GM18870 (cell line): ENCODE data around the gene DPEP1.
"Not testable (repeated sequence)": the region's sequence is repeated elsewhere in the genome, so short reads cannot be mapped to it uniquely, and the experiment has no call there.

Experiments
- ATAC-seq: cut with Tn5 transposase; IDR thresholded peaks from one replicate; pipeline ENCODE4 v1.9.1; 2021; ENCODE audit warnings: moderate library complexity; ENCODE audit not compliant: unreplicated experiment

The DPEP1 gene

DNA sequence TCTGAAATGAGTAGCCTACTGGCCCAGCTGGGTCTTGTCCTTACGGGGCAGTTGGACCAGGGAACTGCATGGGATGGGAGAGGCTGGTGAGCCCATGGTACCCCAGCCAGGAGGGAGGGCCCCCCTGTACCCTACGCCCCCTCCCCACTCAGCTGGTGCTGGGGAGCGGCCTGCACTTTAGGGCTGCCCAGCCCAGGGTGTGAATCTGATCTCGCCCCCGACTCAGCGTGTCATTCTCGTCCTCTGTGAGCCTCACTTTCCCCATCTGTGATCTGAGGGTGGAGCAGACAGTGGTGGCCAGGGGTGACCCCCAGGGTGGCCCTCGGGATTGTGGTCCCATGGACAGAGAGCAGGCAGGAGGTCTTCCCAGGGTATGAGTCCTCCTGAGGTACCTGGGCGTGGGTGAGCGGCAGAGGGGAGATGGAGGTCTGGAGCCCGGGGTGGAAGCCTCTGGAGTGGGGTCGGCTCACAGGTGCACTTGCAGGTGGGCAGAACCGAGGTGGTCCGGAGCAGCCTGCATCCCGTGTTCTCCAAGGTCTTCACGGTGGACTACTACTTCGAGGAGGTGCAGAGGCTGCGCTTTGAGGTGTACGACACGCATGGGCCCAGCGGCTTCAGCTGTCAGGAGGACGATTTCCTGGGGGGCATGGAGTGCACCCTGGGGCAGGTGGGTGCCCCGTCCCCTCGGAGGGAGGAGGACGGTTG is 36.2 kb upstream of the DPEP1 start:
- ATAC-seq: no peak

DNA sequence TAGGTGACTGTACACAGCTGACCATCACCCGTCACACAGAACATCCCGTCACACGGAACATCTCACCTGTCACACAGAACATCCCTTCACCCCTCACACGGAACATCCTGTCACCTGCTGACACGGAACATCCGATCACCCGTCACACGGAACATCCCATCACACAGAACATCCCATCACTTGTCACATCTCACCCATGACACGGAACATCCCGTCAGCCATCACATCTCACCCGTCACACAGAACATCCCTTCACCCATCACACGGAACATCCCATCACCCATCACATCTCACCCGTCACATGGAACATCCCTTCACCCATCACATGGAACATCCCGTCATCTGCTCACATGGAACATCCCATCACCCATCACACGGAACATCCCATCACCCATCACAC is 34.1 kb upstream of the DPEP1 start:
- no peak for ATAC-seq

- ATAC-seq: no peak
Observed at GRCh38 chr16:89581045-89581695, 32.3 kb upstream of the DPEP1 start.

GRCh38 chr16:89581861-89582563 is 31.4 kb upstream of the DPEP1 start:
- no peak for ATAC-seq

GRCh38 chr16:89582614-89583196 is 30.7 kb upstream of the DPEP1 start:
- ATAC-seq: no peak

DNA sequence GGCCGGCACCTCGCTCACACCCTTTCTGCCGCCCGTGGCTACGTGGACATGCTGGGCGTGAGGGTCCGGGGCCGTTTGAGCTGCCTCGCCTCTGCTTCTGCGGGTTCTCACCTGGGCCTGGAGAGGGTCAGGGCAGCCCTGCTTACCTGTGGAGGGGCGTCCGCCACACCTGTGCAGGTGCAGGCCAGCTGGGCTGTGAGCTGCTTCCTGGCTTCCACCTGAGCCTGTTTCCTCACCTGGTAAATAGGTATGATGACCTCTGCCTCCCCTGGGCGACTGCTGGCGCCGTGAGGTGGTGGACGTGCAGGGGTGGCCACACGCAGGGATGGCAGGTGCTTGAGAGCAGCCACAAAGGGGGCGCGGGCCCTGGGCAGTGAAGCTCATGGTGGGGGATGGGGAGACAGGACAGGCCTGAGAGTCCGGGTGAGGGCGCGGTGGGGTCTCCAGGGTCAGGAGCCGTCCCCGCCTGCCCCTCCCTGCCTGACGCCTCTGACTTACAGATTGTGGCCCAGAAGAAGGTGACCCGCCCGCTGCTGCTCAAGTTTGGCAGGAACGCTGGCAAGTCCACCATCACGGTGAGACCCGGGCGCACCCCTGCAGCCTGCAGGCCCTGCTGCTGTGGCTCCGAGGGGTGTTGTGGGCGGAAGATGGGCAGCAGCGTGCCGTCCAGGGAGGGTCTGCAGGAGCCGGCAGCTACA is 30.1 kb upstream of the DPEP1 start:
- no peak for ATAC-seq

DNA sequence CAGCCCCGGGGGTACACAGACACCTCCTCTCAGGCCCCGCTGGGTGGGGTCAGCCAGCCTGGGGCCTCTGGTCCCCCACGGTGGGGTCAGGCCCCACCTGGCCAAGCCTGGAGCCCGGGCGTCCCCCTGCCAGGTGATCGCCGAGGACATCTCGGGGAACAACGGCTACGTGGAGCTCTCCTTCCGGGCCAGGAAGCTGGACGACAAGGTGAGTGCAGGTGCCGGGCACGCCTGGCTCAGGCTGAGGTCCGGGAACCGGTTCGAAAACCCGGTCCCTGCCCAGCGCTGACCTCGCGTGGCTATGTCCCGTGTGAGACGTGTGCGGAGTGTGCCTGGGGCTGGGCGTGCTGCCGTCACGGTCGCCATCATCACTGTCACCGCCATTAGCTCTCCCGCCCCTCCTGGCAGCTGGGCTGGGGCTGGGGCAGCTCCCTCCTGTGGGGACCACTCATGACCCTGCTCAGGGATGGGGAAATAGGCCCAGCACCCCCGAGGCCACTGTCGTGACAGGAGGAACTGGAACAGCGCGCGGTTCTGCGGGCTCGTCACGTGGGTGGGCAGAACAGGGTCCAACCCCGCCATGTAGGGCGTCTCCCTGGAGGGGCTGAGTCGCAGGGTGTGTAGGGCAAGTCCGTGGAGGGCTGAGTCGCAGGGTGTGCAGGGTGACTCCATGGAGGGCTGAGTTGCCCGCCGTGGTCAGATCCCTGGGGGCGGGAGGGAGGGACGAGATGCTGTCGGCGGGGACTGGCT is 29.4 kb upstream of the DPEP1 start:
- ATAC-seq: no peak

DNA sequence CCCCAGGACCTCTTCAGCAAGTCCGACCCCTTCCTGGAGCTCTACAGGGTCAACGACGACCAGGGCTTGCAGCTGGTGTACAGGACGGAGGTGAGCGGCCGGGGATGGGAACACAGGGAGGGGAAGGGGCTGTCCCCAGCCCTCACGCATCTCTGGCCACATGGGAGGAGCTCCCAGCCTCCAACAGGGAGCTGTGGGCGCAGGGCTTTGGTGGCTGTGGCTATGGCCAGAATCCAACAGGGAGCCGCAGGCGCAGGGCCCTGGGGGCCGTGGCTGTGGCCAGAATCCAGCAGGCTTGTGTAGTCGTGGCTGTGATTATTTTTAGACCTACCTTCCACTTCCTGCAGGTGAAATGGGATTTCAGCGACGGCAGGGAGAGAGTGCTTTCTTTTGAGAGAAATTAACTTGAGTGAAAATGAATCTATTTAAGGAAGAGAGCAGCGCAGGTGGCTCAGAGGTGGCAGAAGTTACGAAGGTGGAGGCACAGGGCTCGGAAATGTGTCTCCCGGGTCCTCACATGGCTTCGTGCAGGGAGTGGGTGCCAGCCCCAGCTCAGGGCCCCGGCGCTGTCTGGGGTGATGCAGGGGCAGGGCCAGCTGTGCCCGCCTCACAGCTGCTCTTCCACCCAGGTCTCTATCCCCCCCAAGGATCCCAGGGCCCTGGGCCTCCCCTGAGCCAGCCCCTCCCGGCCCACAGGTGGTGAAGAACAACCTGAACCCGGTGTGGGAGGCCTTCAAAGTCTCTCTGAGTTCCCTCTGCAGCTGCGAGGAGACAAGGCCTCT is 28.5 kb upstream of the DPEP1 start:
- ATAC-seq: no peak

DNA sequence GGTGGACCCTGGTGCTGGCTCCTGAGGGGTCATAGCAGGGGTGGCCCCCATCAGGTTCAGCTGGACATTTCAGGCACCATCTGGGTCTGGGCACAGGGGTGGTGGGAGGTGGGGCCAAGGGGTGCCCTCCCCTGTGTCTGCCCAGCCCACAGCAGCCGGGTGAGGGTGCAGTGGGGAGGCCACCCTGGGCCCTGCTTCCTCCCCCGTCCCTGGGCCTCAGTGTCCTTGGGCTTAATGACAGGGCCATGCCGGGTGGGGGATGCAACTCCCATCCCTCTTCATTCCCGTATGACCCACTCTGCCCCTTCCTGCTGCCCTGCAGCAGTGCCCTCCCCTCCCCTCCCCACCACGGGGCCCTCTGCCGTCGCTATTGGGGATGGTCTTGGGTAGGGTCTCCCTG is 27.2 kb upstream of the DPEP1 start:
- ATAC-seq: no peak

GRCh38 chr16:89586853-89587252 is 26.6 kb upstream of the DPEP1 start:
- no peak for ATAC-seq

- ATAC-seq: not testable (repeated sequence)
Observed at GRCh38 chr16:89587676-89588075, 25.8 kb upstream of the DPEP1 start.

- ATAC-seq: no peak
Observed at GRCh38 chr16:89588413-89589109, 24.9 kb upstream of the DPEP1 start.

DNA sequence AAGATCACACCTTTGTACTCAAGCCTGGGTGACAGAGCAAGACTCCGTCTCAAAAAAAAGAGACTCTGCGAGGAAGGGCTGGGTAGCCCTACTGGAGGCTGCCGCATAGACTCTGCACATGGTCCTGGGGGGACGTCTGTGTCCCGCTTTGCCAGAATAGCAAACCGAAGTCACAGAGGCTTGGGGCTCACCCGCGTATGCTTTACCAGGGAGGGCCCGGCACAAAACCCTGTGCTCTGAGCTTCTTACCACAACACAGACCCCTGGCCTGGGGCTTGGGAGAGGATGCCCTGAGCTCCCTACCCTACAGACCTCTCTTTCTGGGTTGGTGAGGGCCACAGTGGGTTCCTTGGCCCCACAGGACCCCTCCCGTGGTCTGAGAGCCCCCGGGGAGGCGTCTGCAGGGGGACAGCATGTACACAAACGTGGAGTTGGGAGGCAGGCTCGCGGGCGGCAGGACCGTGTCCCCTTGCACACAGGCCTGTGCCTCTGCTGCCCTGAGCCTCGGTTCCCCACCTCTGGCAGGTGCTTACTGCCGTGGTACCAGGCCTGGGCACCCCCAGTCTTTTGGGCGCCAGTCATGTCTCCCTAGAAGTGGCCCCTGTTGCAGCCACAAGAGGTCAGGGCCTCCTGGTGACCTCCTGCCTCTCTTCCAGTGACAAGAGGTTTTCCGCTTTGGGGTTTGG is 24.1 kb upstream of the DPEP1 start:
- ATAC-seq: no peak

DNA sequence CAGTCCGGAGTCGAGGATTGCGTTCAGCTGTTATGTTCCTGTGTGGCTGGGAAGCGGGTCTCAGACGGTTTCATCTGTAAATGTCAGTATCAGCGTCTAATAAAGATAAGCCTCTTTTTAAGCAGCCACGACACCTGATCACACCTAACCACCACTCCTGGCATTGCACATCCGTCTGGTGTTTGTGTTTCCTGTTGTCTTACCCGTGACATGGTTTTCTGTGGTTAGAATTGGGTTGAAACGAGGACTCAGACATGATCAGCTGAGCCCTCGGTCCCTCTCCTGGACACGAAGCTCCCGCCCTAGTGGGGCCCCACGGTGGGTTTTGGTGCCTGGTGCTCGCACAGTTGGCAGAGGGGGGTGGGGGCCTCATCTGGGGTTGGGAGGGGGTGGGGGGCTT is 19.6 kb upstream of the DPEP1 start:
- no peak for ATAC-seq

DNA sequence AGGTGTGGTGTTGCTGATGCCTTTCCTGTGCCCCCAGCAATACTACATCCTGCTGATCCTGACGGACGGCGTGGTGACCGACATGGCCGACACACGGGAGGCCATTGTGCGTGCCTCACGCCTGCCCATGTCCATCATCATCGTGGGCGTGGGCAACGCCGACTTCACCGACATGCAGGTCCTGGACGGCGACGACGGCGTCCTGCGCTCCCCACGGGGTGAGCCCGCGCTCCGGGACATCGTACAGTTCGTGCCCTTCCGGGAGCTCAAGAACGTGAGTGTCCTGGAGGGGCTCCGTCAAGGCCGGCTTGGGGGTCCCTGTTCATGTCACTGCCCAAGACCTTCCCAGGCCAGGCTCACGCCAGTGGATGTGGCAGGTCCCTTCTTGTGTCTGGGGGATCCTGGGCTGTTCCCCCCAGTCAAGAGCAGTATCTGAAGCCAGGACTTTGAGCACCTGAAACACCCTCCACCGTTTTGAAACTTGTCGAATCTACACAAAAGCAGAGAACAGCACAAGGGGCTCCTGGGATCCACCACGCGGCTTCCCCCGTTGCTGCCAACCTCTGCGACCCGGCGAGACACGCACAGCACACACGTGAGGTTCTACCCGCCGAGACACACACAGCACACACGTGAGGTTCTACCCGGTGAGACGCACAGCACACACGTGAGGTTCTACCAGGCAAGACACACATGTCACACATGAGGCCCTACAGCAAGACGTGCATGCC is 17.9 kb upstream of the DPEP1 start:
- no peak for ATAC-seq

DNA sequence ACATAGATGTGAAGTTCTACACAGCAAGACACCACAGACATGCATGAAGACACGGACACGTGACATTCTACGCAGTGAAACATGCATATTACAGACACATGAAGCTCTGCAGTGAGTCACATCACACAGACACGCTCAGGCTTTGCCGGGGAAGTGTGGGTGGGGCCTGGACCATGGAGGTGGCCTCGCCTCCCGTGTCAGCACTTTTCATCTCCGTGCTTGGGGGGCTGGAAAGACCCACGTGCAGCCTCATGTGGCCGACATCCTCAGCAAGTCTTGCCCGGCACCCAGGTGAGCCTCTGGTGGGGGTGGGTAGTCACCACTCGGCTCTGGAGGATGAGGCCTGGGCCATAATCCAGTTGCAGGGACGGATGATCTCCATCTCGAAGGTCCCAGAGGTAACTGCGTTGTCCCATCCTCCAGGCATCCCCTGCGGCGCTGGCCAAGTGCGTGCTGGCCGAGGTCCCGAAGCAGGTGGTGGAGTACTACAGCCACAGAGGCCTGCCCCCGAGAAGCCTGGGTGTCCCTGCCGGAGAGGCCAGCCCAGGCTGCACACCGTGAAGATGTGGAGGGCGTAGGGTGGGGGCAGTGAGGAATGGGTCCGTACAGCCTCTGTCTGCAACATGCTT is 17.3 kb upstream of the DPEP1 start:
- no peak for ATAC-seq

DNA sequence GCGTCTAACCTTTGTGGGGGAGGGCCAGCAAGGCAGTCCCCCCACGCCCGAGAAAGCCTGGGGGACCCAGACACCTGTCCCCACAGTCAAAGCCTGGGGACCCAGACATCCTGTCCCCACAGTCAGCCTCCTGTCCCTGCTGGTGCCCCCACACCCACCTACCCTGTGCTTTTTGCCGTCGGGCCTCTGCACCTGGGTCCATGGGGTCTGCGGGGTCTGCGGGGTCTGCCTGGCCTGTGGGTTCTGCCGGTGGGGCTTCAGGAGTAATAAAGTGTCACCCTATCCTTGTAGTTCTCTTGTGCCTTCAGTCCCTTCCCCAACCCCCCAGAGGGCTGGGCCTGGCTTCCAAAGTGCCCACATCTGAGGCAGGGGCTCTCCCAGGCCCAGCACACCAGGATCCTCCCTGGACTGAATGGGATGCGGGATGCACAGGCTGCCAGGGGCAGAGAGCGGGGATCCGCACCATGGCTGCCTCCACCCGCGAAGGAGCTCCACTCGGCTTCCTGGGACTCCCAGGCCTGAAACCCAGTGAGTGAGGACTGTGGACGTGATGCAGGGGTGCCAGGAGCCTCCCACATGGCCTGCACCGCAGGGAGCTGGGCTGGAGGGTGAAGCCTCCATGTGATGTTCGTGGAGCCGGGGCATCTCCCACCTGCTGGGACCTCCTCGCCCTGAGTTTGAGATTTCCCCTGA is 16.3 kb upstream of the DPEP1 start:
- ATAC-seq: no peak
